Measurements from ENCODE around the gene RND2. TPM values are rescaled to one million over a fixed set of nuclear protein-coding genes. Genes with fewer than 3 reads are reported as not detected.
A peak's percentile ranks its signal among the peaks of the same experiment; 100 is the strongest.
"Not testable (repeated sequence)": the region's sequence is repeated elsewhere in the genome, so short reads cannot be mapped to it uniquely, and the experiment has no call there.

Gene RND2
- total RNA-seq, 2 donors from 2014 or later, result not detected

GRCh38 chr17:42993913-42994312 lies 31.1 kb upstream of the RND2 start:
- H3K4me3 Mint-ChIP-seq; DNase-seq; ATAC-seq (replicated peaks in 1 of 2); H3K27me3 Mint-ChIP-seq (ENCODE audit: low read depth); H3K9me3 Mint-ChIP-seq; H3K27ac Mint-ChIP-seq: not testable (repeated sequence)
- peaks cover 16% of the 10 kb centered on the region for H3K4me1 Mint-ChIP-seq (ENCODE audit: low read depth)
- peaks cover 5 to 13% of the 10 kb centered on the region in 2 donors for H3K36me3 Mint-ChIP-seq (ENCODE audit: insufficient read depth in 2 of 2)

DNA sequence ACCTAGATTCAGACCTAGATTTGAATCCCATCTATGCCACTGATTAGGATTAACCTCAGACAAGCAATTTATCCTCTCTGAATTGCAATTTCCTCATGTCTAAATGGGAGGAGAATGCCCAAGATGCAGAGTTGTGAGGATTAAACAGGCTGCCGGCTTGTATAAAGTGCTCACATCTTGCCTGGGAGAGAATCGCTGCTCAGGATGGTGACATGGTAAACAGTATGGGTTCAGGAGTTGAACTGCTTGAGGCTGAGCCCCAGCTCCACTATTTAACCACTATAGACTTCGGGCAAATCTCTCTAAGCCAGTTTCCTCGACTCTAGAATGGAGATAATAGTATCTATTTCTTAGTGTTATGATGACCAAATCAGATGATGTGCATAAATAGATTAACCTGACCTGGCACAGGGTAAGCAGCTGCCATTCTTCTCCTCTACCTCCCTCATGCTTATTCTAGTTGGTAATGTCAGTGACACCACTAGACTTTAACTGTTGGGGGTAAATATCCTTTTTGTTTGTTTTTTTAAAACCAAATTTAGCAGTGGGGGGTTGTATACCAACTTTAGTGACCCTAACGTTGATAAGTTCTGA lies 27.5 kb upstream of the RND2 start:
- Mint-ChIP-seq H3K4me1 (ENCODE audit: low read depth) (peaks cover 46% of the 10 kb centered on the region), H3K4me3 (peak overlapping the region; percentile 77 to 92), H3K36me3 (ENCODE audit: insufficient read depth in 2 of 2) (peaks cover 7 to 24% of the 10 kb centered on the region in 2 donors), H3K9me3 (no peaks in the 10 kb centered on the region), H3K27me3 (ENCODE audit: low read depth) (no peaks in the 10 kb centered on the region), H3K27ac (peak overlapping the region; percentile 99)
- DNase-seq (no peak), ATAC-seq (replicated peaks in 1 of 2) (no peak)

DNA sequence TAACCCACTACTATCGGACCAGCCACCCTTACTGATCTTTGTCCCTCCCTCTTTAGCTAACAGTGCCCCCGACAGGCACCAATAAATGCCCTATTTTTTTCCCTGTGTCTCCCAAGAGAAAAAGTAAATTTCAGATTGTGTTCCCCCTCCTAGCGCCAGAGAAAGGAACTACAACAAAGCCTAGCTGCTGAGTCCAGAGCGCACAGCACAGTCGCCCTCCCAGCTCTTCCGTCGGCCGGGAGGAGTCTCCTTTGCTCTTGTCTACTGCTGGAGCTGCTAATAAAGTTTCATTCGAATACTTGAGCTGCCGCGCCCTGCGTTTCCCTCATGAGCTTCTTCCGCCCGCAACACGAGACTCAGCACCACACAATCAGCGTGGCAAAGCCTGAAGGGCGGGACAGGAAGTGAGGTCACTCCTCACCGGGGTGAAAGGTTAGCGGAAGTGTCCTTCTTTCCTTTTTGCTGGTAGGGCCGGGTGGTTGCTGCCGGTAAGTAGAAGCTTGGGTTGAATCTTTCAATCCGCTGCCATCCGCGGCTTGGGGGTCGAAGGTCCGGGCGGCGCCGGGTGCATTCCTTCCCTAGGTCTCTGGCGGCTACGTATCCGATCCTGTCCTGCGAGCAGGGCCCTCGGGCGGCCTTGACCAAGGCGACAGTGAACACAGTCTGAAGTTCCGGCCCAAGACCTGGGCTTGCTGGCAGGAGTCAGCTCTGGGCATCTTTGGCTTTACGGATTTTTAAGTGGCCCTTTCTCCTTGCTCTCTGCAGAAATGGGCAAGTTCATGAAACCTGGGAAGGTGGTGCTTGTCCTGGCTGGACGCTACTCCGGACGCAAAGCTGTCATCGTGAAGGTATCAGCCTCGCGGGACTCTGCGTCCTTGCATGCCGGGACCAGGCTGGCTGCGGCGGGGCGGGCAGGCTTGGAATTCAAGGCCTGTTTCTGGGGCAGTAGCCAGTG lies 26.8 kb upstream of the RND2 start, which contains the start of gene RPL27:
Gene RPL27, plus strand, starts transcription at position 436 of the 955 bp plus-strand sequence. Its CDS starts 332 bp downstream, at position 768.
- H3K9me3 Mint-ChIP-seq, result no peaks in the 10 kb centered on the region
- DNase-seq (peak; percentile 97), ATAC-seq (replicated peaks in 1 of 2) (peak; percentile 98 to 99)
- H3K27ac Mint-ChIP-seq, result peak within 1 kb of the TSS; percentile 99
- H3K4me3 Mint-ChIP-seq, result peak within 1 kb of the TSS; percentile 77 to 92
- peaks cover 50% of the 10 kb centered on the region for H3K4me1 Mint-ChIP-seq (ENCODE audit: low read depth)
- H3K27me3 Mint-ChIP-seq (ENCODE audit: low read depth), result no peaks in the 10 kb centered on the region
- H3K36me3 Mint-ChIP-seq (ENCODE audit: insufficient read depth in 2 of 2), result peaks cover 7 to 25% of the 10 kb centered on the region in 2 donors

- Mint-ChIP-seq H3K4me1 (ENCODE audit: low read depth) (peaks cover 57% of the 10 kb centered on the region), H3K9me3 (no peaks in the 10 kb centered on the region), H3K27ac (peak overlapping the region; percentile 99), H3K36me3 (ENCODE audit: insufficient read depth in 2 of 2) (peaks cover 10 to 25% of the 10 kb centered on the region in 2 donors), H3K27me3 (ENCODE audit: low read depth) (no peaks in the 10 kb centered on the region), H3K4me3 (peak overlapping the region; percentile 77 to 92)
- ATAC-seq (replicated peaks in 1 of 2) (no peak), DNase-seq (no peak)
These were observed 26.0 kb upstream of the RND2 start for GRCh38 chr17:42999003-42999525.

GRCh38 chr17:43000894-43001293 lies 24.1 kb upstream of the RND2 start:
- H3K27me3 Mint-ChIP-seq (ENCODE audit: low read depth); H3K9me3 Mint-ChIP-seq; DNase-seq; H3K4me3 Mint-ChIP-seq; ATAC-seq (replicated peaks in 1 of 2); H3K27ac Mint-ChIP-seq: not testable (repeated sequence)
- Mint-ChIP-seq H3K36me3 (ENCODE audit: insufficient read depth in 2 of 2) (peaks cover 10 to 25% of the 10 kb centered on the region in 2 donors), H3K4me1 (ENCODE audit: low read depth) (peaks cover 52% of the 10 kb centered on the region)

DNA sequence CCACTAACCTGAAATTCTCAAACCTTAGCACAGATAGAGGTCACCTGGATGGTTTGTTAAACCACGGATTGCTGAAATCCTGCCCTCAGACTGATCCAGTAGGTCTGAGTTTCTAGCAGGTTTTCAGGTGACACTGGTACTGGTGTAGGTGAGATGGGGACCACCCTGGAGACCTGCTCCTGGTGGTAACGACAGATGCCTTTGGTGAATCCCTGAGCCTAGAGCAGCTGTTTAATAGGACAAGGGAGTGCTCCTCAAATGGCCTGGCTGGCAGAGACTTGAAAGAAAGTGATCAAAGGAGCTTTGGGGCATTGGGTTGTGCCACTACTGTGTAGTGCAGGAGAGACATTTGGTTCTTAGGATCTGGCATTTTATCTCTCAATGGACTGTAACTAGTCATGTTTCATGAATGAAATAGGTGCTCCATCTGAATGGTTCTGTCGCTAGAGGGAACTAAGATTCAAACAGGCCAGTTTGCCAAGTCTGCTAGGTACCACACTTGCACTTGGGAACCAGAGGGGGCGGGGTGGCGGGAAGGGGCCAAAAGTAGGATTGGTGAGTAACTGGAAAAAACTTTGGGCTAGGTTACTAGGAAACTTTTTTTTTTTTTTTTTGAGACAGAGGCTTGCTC lies 21.4 kb upstream of the RND2 start:
- DNase-seq (no peak), ATAC-seq (replicated peaks in 1 of 2) (no peak)
- H3K9me3 Mint-ChIP-seq, result no peaks in the 10 kb centered on the region
- H3K4me3 Mint-ChIP-seq, result no peak overlapping the region
- H3K36me3 Mint-ChIP-seq (ENCODE audit: insufficient read depth in 2 of 2), result peaks cover 11 to 25% of the 10 kb centered on the region in 2 donors
- H3K27me3 Mint-ChIP-seq (ENCODE audit: low read depth), result no peaks in the 10 kb centered on the region
- peak overlapping the region; percentile 7 for H3K27ac Mint-ChIP-seq
- H3K4me1 Mint-ChIP-seq (ENCODE audit: low read depth), result peaks cover 69% of the 10 kb centered on the region

DNA sequence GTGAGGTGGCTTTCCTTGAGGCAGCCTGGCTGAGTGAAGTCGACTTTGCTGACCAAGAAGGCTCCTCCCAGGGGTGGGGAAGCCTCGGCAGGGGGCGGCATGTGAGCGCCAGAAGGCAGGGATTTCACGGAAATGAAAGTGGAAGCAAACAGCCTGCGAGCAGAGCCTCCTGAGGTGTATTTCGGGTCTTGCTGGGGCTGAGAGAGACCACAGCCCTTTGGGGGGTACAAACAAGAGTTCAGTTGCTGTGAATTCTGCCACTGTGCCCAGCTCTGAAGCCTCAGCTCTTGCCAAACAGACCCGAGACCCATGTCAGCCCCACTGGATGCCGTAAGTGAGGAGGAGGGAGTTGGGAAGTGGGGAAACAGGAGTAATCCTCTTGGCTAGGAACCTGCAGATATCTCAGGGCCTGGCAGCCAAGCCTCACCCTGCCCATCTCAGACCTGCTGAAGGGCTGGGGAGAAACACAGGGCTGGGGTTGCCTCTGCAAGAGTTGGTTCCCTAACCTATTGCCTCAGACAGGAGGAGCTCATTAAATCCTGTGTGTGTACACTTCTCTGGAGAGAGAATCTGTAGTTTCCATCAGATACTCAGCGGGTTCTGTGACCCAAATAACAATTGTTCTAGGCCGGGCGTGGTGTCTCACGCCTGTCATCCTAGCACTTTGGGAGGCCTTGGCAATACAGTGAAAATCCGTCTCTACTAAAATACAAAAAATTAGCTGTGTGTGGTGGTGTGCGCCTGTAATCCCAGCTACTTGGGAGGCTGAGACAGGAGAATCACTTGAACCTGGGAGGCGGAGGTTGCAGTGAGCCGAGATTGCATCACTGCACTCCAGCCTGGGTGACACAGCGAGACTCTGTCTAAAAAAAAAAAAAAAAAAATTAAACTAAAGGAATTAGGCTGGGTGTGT lies 18.1 kb upstream of the RND2 start, which contains the start of gene IFI35:
Gene IFI35, plus strand, starts transcription at position 146 of the 913 bp plus-strand sequence. Its CDS starts 164 bp downstream, at position 310.
- H3K27ac Mint-ChIP-seq, result peak within 1 kb of the TSS; percentile 95
- H3K36me3 Mint-ChIP-seq (ENCODE audit: insufficient read depth in 2 of 2), result peaks cover 5 to 6% of the 10 kb centered on the region in 2 donors
- H3K9me3 Mint-ChIP-seq, result no peaks in the 10 kb centered on the region
- H3K27me3 Mint-ChIP-seq (ENCODE audit: low read depth), result no peaks in the 10 kb centered on the region
- H3K4me1 Mint-ChIP-seq (ENCODE audit: low read depth), result peaks cover 58% of the 10 kb centered on the region
- DNase-seq (peak; percentile 89 to 91), ATAC-seq (replicated peaks in 1 of 2) (peak; percentile 96 to 97)
- peak within 1 kb of the TSS; percentile 95 to 100 for H3K4me3 Mint-ChIP-seq

GRCh38 chr17:43010667-43011308 lies 14.2 kb upstream of the RND2 start:
- Mint-ChIP-seq H3K27ac (no peak overlapping the region), H3K27me3 (ENCODE audit: low read depth) (no peaks in the 10 kb centered on the region), H3K36me3 (ENCODE audit: insufficient read depth in 2 of 2) (peaks cover 3 to 5% of the 10 kb centered on the region in 2 donors), H3K9me3 (no peaks in the 10 kb centered on the region), H3K4me3 (no peak overlapping the region), H3K4me1 (ENCODE audit: low read depth) (peaks cover 43% of the 10 kb centered on the region)
- ATAC-seq (replicated peaks in 1 of 2) (no peak), DNase-seq (no peak)

DNA sequence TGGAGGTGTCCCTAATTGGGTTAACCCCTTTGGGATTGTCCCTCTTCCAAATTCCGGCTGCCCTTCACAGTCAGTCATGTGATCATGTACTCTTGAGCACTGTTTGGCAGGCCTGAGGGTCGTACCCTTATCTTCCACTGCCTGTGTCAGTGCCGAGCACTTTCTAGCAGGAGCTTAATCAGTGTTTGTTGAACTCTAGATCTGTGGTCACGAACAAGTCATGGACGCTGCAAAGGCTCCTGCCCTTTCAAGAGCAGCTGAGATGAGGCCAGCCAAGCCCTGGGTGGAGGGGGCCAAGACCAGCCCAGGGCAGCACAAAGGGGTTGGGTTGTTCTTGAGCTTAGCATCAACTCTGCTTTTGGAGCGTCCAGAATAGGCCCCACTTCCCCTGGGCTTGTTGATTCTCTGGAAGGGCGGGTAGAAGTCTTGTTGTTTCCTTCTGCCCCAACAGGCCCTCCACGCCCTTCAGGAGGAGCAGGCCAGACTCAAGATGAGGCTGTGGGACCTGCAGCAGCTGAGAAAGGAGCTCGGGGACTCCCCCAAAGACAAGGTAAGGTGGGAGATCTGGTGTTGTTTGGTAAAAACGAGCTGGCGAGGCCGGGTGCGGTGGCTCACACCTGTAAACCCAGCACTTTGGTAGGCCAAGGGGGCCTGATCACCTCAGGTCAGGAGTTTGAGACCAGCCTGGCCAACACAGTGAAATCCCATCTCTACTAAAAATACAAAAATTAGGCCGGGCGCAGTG lies 13.1 kb upstream of the RND2 start:
- H3K36me3 Mint-ChIP-seq (ENCODE audit: insufficient read depth in 2 of 2), result peaks cover 0 to 3% of the 10 kb centered on the region in 2 donors
- H3K27ac Mint-ChIP-seq, result no peak overlapping the region

GRCh38 chr17:43013296-43013695 lies 11.7 kb upstream of the RND2 start:
- Mint-ChIP-seq H3K36me3 (ENCODE audit: insufficient read depth in 2 of 2) (peaks cover 0 to 3% of the 10 kb centered on the region in 2 donors), H3K4me3 (no peak overlapping the region), H3K27ac (no peak overlapping the region), H3K4me1 (ENCODE audit: low read depth) (peaks cover 19% of the 10 kb centered on the region), H3K27me3 (ENCODE audit: low read depth) (no peaks in the 10 kb centered on the region), H3K9me3 (no peaks in the 10 kb centered on the region)
- DNase-seq (no peak), ATAC-seq (replicated peaks in 1 of 2) (no peak)

More for the DNA sequence above, 13.1 kb upstream of the RND2 start:
- Mint-ChIP-seq H3K9me3 (no peaks in the 10 kb centered on the region), H3K4me3 (no peak overlapping the region), H3K27me3 (ENCODE audit: low read depth) (no peaks in the 10 kb centered on the region), H3K4me1 (ENCODE audit: low read depth) (peaks cover 32% of the 10 kb centered on the region)
- ATAC-seq (replicated peaks in 1 of 2) (no peak), DNase-seq (no peak)

GRCh38 chr17:43014020-43014648 lies 10.9 kb upstream of the RND2 start:
- no peak overlapping the region for H3K27ac Mint-ChIP-seq

More at GRCh38 chr17:43014020-43014648, 10.9 kb upstream of the RND2 start:
- Mint-ChIP-seq H3K4me3 (no peak overlapping the region), H3K27me3 (ENCODE audit: low read depth) (no peaks in the 10 kb centered on the region), H3K36me3 (ENCODE audit: insufficient read depth in 2 of 2) (peaks cover 0 to 3% of the 10 kb centered on the region in 2 donors), H3K9me3 (no peaks in the 10 kb centered on the region), H3K4me1 (ENCODE audit: low read depth) (peaks cover 11% of the 10 kb centered on the region)
- no peak for DNase-seq
- no peak for ATAC-seq (replicated peaks in 1 of 2)

All from activated T-cell treated with anti-CD3 and anti-CD28 coated beads, Interleukin-2, amount 50 U/mL, for 72 hours (primary cell).